GM19351 (cell line): ENCODE data around the gene HP1BP3.
A peak's percentile ranks its signal among the peaks of the same experiment; 100 is the strongest.

Experiments used
- ATAC-seq: cut with Tn5 transposase; IDR thresholded peaks from one replicate; pipeline ENCODE4 v1.9.1; 2021; ENCODE audit warnings: mild to moderate bottlenecking, moderate library complexity; ENCODE audit not compliant: unreplicated experiment

Gene HP1BP3

DNA sequence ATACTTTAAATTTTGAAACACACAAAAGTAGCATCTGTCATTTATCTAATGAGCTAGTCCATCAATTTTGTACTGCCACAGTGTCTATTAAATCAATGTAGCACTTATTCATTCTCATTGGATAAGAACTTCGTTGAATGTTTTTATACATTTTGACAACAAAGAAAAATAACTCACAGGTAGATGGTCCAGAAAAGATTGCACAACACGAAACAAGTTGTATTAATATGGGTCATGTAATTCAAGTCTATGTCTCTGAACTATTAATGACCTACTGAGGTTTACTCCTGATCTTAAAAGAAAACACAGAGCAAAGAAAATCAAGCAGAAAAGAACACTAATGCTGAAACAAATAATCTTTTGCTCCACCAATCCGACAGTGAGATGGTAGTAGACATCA lies 15.3 kb downstream of the HP1BP3 start:
- no peak for ATAC-seq

DNA sequence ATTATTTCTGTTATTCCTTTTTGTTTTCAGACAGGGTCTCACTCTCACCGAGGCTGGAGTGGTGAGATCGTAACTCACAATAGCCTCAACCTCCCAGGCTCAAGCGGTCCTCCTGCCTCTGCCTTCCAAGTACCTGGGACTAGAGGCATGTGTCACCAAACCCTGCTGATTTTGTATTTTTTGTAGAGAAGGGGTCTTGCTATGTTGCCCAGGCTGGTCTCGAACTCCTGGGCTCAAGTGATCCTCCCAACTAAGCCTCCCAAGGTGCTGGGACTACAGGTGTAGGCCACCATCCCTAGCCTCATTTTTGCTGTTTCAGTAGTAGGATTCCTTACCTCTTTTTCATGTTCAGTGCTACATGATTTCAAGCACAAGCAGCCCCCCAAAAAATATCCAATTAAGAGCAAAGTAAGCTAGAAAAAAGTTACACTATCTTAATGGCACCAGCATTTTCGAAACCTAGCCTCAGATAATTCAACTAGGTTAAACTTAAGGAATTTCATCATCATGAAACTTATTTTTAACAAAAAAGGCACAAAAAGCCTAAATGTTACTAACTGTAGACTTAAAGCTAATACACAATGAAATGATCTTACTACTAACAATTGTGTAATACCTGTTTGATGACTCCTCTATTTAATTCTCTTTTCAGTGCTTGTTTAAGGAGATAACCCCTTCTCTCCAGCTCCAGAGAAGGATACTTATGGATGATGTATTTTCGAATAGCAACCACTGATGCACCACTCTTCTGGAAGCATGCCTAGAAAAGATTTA lies 16.6 kb downstream of the HP1BP3 start:
- no peak for ATAC-seq

DNA sequence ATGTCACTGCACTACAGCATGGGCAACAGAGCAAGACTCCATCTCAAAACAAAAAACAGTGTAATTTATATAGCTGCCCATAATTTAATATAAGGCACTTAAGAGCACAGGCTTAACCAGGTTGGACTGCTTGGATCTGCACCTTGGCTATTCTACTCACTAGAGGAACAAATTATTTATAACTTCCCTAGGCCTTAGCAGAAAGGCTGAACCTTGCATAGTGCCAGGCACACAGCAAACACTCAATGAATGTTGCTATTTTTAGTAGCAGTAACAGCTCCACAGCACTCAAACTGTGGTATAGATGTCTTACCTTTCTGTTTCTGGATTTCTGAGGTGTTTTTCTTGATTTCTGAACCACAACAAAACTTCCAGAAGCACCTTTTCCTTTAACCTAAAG lies 19.8 kb downstream of the HP1BP3 start:
- no peak for ATAC-seq

DNA sequence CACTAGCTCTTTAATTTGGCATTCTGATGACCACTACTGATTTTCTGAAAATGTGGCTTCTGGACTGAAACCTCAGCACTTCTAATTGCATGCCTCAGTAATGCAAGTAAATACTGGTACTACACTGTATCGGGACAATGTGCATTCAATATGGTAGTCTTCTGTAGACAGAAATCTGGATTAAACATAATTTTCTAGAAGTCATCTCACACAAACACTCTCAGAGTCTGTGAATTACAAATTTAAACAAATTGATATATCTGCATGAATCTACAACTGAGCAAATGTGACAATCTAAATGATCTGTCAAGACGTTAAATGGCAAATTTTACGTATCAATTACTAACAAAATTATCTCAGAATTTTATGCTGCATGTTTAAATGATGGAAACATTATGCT lies 23.7 kb downstream of the HP1BP3 start:
- ATAC-seq = no peak

DNA sequence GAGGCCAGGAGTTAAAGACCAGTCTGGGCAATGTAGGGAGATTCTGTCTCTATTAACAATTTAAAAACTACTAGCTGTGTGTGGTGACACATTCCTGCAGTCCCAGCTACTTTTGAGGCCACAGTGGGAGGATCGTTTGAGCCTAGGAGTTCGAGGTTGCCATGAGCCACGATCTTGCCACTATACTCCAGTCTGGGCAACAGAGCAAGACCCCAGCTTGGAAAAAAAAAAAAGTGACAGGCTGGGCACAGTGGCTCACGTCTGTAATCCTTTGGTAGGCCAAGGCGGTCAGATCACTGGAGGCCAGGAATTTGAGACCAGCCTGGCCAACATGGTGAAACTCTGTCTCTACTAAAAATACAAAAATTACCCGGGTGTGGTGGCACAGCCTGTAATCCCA lies 26.8 kb downstream of the HP1BP3 start:
- no peak for ATAC-seq

DNA sequence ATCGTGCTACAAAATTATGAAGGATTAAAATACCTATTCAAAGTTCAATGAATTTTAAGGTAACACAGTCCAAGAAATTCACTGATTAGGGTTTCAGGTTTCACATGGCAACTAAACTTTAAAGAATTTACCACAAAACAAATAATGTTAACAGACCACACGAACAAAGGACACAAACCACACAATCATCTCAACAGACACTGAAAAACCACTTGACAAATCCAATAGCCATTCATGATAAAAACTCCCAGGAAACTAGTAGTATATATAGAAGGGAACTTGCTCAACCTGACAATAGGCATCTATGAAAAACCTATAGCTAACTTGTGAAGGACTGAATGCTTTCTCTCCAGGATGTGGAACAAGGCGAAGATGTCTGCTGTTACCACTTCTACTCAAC lies 33.5 kb downstream of the HP1BP3 start:
- ATAC-seq = no peak

DNA sequence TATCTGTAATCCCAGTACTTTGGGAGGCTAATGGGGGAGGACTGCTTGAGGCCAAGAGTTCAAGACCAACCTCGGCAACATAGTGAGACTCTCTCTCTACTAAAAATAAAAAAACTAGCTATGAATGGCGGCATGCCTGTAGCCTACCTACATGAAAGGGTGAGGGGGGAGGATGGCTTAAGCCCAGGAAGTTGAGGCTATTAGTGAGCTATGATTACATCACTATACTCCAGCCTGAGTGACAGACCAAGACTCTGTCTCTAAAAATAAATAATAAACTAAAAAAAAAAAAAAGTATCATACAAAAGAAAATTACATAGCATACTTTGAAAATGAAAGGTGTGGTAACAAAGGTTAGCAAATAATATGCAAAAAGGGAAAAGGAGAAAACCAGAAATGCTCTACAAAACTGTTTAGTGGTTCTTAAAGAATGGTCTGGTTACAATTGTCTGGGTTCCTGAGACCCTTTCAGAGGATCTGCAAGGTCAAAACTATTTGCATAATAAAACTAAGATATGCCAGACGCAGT lies 35.6 kb downstream of the HP1BP3 start:
- no peak for ATAC-seq

DNA sequence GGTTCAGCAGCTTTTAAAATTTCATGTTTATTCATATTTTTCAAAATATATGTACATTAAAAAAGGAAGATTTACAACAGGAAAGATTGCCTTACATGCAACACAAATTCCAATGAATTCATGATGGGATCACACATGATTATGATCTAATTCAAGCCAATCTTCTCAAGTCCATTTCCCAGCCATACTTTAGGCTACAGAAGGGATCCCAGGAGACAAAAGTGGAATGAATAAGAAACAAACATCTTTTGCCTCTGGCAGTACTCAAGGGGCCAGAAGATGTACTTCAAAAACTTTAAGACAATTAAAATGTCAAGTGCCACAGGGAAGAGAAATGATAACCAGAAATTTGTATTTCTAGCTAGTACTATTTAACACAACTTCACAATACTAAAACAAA lies 44.4 kb downstream of the HP1BP3 start:
- no peak for ATAC-seq

DNA sequence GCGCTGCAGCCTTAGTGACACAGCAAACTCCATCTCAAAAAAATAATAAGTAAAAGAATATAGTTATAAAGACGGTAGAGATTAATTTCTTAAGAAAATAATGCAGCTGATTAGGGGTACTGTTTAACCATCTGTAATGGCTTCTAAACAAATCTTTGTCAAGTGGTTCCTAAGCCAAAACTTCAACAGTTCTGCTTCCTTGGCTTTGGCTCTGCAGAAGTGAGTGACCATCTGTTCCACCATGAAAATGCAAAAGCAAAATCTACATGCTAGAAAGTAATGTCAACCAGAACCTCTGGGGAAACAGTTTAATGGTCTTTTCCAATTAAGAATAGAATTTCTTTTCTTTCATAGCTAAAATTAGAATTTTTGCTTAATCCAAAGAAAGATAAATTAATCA lies 46.3 kb downstream of the HP1BP3 start:
- no peak for ATAC-seq

DNA sequence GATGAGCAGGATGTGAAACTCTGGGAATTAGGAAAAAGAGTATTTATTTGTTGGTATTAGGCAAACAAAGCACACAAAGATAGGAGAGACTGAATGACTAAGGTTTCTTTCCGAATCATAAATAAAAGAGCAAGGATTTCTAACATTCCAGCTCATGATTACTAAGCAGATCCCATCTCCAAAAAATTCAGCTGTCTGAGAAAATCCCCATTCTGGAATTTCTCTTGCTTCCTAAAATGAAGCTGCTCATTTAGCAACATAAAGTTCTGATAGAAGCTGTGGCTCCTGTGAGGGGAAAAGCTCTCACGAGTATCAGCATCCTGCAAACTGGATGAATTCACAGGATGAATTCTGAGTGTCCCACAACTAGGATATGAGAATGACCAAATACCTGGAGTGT lies 47.9 kb downstream of the HP1BP3 start:
- ATAC-seq = no peak

DNA sequence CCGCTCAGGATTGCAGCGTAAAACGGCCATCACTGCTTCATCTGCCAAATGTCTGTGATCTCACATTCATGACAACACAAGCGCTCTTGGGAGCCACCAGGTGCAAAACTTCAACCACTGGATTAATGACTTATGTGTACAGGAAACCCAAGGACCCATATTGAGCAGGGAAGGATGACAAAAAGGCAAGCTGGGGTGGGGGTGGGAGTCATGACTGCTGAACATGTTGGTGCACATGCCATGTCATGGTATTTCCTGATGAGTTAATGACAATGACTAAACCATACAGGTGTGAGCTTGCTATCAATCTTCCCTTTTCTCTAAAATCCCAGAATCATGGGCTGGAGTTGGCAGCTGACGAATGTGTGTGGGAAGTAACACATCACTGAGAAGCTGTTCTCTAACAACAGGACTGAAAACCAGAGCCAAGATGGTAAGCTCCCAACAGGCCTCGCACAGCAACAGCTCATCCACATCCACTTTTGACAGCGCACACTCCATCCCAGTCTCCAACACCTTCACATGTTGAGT lies 51.5 kb downstream of the HP1BP3 start:
- no peak for ATAC-seq

DNA sequence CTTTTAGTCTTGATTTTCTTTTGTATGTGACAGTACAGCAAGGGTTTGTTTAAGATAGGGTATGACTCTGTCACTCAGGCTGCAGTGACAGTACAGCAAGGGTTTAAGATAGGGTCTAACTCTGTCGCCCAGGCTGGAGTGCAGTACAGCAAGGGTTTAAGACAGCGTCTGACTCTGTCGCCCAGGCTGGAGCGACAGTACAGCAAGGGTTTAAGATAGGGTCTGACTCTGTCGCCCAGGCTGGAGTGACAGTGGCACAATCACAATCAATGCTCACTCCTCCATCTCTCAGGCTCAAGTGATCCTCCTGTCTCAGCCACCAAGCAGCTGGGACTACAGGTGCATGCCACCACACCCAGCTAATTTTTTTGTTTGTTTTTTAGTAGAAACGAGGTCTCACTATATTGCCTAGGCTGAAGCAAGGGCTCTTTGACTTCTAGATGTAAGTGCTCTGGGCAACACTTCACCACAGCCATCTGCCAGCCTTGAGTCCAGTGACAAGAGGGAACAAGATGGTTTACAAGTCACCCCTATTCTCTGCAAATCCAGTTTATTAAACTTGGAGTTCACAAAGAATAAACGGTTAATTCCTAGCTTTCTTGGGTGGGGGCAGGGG lies 53.6 kb downstream of the HP1BP3 start:
- ATAC-seq = no peak

DNA sequence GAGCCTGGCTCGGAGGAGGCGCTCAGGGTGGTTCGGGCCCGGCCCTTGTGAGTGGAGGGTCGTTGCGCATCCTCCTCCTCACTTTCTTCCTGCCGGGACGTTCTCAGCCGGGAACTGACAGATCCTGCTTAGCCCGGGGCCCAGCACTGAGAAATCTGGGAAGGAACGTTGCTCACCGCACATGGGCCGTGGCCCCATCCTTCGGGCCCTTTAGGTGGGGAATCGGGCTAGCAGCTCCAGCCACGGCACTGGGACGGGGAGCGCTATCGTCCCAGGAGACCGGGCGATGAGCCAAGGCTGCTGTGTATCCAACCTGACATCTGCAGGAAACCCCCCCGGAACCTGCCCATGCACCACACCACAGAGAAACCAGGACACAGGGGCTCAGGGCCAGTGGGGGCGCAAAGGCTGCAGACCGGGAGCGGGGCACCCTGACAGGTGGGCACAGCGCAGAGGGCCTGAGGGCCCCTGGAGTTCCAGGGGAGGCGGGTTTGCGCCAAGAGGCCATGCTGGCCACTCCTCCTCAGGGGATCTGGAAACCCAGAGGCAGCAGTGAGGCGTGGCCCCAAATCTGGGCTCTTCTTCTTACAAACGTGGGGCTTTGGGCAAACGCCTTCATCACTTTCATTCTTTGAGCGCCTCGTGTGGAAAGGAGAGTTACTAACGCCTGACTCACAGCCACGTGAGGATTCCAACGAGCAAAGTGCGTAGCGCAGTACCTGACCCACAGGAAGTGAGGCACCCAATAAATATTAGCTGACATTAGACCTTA lies 54.3 kb downstream of the HP1BP3 start, which contains the start of gene SH2D5:
TSS of gene SH2D5 (minus strand) at position 116 of the 772 bp plus-strand sequence. CDS start 4,659 bp downstream, outside the sequence.
- peak; percentile 57 for ATAC-seq

DNA sequence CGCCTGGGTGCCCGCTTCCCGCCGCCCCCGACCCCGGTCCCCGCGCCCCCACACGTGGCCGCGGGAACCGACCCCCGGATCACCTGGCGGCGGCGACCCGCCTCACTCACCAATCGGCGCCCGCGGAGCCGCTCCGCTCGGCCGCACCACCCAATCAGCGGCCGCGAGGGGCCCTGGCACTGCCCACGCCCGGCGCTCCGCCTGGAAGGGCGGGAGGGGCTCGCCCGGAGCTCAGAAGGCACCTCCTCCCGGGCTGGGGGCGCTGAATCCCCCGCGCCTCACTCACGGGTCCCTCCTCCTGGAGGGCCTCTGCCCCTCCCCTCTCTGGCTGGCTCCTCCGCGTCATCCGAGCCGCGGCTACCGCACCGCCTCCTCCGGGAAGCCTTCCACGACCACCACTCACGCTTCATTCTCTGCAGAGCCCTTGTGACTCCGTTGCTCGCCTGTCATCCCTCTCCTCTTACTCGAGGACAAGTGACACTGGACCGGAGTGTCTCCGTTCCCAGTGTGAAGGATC lies 55.0 kb downstream of the HP1BP3 start:
- ATAC-seq = no peak

DNA sequence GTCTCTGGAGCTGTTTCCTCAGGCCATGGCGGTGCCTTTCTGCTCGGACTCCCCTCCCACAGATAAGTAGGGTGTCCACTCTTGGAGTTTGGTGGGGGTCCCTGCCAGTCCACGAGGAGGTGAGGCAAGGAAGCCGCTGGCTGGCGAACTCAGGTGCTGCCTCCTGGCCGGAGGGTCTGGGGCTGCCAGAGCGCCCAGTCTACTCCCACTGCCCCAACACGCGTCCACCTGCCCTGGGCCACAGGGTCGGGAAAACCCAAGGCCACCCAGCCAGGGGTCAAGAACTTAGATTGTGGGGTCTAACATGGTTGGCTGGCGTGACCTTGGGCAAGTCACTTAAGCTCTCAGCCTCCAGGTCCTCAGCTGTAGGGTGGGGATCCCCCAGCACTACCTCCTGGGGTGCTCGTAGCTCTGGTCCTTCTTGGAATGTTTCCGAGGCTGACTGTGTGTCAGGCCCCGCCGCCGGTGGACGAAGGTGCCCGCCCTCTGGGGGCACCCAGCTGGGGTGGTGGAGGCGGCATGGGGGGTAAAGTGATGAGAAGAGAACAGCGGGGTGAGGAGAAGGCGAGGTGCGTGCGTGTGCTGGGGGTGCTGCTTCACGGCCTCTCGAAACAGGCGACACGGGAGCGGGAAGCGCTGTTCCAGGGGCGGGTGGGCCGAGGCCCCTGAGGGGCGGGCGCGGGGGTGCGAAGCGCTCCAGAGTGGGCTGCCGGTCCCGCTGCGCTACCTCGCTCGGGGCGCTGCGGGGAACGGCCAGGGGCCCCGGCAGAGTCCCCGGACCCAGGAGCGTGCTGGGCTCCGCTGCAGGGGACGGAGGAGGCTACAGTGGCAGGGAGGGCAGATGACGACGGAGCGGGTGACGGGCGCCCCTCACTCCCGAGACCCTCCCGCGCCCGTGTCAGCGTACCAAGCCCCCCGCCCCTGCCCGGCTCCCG lies 55.8 kb downstream of the HP1BP3 start:
- ATAC-seq = no peak

DNA sequence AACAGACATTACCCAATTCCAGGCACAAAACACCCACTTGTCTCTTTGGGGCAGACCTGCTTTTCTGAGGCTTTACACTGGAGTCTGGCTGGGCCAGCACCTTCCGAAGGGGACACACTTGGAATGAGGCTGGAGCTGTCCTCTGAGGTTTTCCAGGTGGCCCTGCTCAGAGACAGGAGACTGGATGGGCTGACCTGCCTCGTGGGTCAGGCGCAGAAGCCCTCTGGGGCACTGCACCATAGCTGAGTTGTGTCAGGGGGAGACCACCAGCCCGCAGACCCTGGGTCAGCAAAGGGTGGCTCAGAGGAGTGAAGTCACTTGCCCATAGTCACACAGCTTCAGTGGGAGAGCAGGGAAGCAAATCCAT lies 56.4 kb downstream of the HP1BP3 start:
- ATAC-seq = no peak

DNA sequence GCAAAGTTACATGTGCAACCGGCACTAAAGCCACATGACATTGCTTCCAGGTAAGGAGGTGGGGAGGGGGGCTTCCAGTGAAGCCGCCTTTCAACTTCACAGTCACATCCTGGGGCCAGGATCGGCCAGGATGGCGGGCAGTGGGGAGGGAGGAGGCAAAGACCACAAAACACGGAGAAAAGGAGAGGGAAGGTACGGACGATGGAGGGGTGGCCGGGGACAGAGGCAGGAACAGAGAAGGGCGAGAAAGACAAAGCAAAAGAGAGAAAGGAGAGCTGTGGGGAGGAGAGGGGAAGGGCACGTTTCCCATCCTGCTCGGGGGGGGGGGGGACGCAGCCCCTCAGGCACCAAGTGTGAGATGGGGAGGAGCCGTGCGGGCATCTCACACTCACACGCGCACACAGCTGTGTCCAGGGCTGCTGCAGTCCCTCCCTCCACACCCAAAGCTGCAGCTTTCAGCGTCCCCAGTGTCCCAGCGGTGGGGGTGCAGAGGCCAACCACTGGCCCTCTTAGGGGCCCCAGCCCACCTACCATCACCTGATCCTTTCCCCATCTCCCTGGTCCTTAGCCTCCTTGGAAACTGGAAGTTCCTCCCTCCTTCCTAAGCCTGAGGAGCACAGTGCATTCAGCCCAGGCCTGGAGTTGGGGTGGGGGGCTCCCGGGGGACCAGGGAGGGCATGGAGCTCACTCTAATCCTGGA lies 57.0 kb downstream of the HP1BP3 start:
- no peak for ATAC-seq

DNA sequence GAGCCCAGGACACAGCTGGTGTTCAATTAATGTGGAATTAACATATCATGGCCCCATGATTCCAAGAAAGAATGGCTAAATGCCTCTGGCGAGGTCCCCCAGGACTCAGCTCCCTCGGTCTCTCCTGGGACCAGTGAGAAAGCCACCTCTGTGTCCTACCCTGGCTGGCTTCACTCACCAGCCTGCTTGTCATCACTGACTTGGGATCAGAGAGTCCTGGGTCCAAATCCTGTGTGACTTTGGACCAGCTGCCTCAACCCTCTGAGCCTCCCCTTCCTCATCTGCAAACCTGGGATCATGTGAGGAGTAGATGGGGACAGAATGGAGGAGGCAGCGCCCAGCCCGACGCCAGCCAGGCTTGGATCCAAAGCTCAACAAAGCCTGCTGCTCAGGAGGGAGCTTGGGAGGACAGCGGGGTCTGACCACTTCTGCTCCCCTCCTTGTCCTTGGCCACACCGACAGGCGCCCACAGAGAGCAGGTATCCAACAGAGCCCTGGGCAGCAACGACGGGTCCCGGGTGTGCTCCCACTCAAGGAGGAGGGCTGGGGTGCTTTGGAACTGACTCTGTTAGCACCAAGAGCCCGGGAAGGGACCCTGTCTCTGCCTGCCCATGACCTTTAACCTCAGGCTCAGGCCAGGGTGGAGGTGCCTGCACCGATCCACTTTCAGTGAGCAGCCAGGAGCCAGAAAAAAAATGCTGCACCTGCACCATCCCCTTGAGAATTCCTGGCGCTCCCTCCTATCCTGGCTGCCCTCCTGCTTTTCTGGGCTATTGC lies 57.8 kb downstream of the HP1BP3 start:
- ATAC-seq = no peak
